HG03354 (cell line): ENCODE data around the gene TIMP1.

Experiments used
- ATAC-seq: cut with Tn5 transposase; IDR thresholded peaks from one replicate; pipeline ENCODE4 v1.9.1; 2021; ENCODE audit warnings: mild to moderate bottlenecking; ENCODE audit not compliant: unreplicated experiment, poor library complexity, severe bottlenecking

The TIMP1 gene

DNA sequence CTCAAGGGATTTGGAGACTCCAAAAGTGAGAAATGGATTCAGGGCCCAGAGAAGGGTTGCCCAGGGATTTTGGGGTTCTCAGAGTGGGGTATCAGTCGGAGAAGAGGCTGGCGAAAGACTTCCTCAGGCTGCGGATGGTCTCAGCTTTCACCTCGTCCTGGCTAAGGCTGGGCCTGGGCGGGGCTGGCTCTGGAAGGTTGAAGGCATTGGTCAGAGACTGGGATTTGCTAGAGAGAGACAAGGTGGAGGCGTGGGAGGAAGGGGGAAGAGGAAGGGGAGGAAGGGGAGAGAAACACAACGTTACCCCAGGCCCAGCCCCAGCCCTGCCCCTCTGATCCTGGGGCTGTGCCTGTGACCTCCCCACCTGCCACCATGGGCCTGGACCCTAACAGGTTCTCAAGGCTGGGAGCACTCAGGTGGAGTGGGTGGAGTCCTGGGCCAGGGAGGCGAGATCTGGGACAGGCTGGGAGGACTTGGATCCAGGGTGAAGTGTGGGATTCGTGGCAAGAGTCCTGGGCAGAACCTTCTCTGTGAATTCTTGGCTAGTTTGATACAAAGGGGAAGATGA, 9.4 kb upstream of the TIMP1 start:
- no peak for ATAC-seq

- no peak for ATAC-seq
These were observed 8.7 kb upstream of the TIMP1 start for GRCh38 chrX:47573341-47574075.

- ATAC-seq: no peak
These were observed 8.1 kb upstream of the TIMP1 start for GRCh38 chrX:47574076-47574546.

DNA sequence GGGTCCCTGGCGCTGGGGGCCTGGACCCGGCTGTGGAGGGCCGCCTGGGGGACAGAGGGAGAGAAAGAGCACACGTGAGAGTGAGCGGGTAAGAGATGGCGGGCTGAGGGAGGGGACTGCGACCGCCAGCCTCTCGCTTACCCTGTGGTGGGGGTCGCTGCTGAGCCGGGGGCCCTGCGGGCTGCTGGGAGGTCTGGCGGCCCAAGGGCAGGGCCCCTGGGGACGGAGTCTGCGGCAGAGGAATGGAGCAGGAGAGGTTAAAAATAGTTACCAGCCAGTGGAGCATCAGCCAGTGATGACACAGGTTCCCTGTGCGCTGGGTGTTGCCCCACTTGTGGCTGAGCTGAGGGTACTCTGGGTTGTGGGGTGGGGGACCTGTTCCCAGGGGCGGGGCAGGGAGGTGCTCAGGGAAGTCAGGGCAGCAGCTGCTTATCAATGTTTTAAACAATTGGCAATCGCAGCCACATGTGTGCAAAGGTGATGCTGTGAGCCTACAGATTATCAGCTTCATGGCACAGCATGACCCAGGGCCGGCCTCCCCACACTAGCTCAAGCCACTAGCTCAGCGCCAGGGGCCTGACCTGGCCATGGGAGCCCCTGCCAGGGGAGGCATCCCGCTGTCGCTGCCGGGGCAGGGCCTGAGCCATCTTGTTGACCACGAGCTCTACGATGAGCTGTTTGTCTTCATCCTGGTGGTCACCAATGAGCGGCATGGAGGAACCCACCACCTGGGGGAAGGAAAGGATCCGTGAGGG, 7.5 kb upstream of the TIMP1 start:
- ATAC-seq: no peak

DNA sequence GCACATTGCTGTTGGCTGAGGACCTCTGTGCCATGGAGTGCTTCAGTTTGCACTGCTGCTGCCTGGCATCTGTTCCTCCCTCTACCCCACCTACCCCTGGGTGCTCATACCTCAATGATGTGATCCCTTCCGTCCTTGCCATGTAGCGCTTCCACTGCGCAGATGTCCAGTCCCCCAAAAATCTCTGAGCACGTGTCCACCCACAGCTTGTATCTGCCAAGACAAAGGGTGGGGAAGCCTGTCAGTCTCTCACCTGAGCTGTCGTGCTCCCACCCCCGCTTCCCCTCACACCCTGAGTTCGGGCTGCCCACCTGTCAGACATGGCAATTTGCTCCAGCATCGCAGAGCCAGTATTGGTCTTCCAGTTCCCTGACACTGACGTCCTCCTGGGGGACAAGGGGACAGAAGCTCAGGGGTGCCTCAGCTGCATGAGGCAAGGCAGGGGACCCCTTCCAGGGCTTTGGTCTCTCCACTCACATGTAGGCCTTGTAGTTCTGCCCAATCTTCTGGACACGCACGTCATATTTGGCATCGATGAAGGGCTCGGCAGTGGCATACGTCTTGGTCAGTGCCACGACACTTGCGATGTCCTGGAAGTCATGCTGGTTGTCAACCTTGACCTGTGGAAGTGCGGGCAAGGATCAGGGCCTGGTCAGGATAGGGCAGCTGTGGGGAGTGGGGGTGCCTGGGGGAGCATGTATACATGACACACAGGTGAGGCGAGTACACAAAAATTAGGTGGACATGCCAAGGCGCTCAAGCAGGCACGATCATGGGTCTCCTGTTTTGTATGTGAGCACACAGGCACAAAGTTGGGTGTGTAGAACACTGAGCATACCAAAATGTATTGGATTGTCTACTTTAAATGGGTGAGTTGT, 6.0 kb upstream of the TIMP1 start:
- ATAC-seq: no peak

- ATAC-seq: no peak
These were observed 4.8 kb upstream of the TIMP1 start for GRCh38 chrX:47577424-47577823.

DNA sequence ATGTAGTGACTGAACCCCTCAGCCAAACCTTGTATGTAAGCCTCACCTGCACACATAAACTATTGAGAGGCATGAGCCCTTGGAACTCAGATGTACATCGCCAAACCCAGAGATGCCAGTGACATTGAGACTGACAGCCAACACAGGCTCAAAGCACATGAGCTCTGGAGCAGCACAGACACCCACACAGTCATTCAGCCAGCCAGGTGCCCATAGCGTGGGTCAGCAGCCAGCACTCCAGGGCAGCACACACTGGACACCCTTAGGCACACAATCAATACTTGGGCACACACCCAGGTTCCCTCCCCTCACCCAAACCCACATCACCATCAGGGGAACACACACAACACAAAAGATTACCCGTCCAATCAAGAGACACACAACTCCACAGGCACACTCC, 4.3 kb upstream of the TIMP1 start:
- no peak for ATAC-seq

GRCh38 chrX:47578692-47579091, 3.5 kb upstream of the TIMP1 start:
- ATAC-seq: no peak

GRCh38 chrX:47579537-47579936, 2.7 kb upstream of the TIMP1 start:
- ATAC-seq: no peak

DNA sequence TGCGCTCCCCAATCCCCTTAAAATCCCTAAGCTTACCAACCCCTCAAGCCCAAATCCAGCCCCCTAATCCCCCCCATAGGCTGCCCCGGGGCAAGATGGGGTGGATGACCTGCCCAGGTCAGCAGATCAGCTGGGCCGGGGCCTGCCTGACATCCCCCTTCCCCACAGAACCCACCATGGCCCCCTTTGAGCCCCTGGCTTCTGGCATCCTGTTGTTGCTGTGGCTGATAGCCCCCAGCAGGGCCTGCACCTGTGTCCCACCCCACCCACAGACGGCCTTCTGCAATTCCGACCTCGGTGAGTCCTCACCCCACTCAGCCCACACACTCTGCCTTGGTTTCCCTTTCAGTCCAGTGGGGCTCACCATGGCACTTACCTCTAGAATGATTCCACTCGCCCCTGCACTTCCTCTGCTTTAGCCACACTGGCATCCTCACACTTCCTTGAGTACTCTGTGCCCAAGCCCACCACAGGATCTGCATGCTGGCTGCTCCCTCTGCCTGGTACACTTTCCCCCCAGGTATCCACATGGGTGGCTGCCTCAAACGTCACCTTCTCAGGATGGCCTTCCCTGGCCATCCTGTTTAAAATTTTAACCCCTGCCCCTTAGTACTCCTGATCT, 1.1 kb downstream of the TIMP1 start:
- ATAC-seq: no peak

GRCh38 chrX:47584714-47585113, 2.5 kb downstream of the TIMP1 start:
- no peak for ATAC-seq

- ATAC-seq: no peak
These were observed 3.0 kb downstream of the TIMP1 start for GRCh38 chrX:47585273-47585672.

DNA sequence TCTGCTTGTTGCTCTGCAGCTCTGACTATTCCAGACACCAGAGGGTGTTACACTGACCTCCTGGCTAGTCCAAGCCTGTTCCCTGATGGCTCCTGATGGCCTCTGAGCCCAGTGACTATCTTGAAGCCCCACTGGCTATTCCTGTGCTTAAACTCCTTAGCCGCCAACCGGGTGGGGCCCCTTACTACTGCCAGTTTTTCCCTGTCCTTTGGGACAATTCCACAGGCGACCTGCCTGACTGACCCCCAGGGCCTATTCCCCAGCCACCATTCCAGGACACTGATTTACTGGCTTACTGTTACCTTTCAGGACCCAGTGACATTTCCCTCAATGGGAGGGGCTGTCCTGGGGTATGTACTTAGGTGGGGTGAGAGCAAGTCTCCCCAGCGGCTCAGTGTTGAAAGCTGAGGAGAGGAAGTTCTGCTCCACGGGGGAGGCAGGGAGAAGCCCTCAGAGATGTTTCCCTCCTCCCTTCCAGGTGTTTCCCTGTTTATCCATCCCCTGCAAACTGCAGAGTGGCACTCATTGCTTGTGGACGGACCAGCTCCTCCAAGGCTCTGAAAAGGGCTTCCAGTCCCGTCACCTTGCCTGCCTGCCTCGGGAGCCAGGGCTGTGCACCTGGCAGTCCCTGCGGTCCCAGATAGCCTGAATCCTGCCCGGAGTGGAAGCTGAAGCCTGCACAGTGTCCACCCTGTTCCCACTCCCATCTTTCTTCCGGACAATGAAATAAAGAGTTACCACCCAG, 4.0 kb downstream of the TIMP1 start:
- ATAC-seq: no peak

GRCh38 chrX:47587091-47587891, 5.1 kb downstream of the TIMP1 start:
- ATAC-seq: no peak

- no peak for ATAC-seq
These were observed 5.9 kb downstream of the TIMP1 start for GRCh38 chrX:47587906-47588735.

DNA sequence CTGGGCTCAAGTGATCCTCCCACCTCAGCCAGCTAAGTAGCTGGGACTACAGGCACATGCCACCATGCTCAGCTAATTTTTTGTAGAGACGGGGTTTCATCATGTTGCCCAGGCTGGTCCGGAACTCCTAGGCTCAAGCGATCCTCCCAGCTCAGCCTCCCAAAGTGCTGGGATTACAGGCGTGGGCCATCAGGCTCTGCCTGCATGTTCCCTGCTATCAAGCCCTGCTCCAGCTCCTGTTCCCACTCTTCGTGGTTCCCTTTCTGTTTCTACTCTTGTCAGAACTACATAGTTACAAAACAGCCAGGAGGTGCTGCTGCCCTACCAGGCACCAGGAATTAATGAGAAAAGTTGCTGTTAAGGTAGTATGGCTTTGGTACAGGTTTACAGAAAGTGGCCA, 8.7 kb downstream of the TIMP1 start:
- ATAC-seq: no peak

DNA sequence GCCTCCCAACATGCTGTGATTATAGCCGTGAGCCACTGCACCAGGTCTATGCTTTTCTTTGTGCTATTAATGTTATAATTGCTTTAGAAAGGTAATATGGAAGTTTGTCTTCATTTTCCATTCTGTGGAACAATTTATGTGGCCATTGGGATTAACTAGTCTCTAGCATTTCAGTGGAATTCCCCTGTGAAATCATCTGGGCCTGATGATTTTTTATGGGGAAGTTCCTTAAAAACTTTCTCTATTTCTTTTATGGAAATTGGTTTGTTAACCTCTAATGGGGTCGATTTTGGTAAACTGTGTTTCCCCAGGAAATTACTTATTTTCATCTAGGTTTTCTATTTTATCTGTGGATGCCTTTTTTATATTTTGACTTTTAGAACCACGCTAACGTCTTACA, 11.3 kb downstream of the TIMP1 start:
- no peak for ATAC-seq
